HG02571 (cell line): Measurements from ENCODE around the gene XCR1.
"Not testable (repeated sequence)": the region's sequence is repeated elsewhere in the genome, so short reads cannot be mapped to it uniquely, and the experiment has no call there.

ENCODE experiments used
- ATAC-seq: cut with Tn5 transposase; IDR thresholded peaks from one replicate; pipeline ENCODE4 v1.9.1; 2021; ENCODE audit warnings: mild to moderate bottlenecking, moderate library complexity; ENCODE audit not compliant: unreplicated experiment

Gene XCR1

GRCh38 chr3:46046231-46046630 lies 18.9 kb upstream of the XCR1 start:
- ATAC-seq = not testable (repeated sequence)

DNA sequence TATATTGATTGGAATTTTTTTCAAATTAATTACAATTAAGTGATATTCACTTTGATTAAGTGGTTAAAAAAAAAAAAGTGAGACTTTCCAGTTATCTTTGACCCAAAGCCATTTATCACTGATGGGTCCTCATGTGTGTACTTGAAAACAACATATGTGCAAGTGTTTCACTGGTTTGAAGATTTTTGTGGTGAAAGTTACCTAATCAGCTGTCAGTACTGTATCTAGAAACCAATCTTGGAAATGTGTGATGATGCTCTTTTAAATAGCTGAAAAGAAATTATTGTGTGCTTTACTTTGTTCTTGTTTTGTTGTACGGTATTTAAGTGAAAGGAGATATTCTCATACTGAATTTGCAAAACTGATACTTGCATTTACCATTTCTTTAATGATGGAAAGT lies 11.6 kb upstream of the XCR1 start:
- no peak for ATAC-seq

DNA sequence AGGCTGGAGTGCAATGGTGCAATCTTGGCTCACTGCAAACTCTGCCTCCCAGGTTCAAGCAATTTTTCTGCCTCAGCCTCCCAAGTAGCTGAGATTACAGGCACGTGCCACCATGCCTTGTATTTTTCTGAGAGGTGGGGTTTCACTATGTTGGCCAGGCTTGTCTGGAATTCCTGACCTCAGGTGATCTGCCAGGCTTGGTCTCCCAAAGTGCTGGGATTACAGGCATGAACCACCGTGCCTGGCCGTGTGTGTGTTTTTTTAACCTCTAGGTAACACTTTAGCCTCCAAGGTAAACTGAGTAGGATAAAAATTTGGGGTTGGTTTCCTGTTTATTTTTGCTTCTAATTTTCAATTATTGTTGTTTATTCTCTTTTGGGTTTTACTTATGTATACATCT lies 10.8 kb upstream of the XCR1 start:
- ATAC-seq = not testable (repeated sequence)

GRCh38 chr3:46036191-46036590 lies 8.9 kb upstream of the XCR1 start:
- no peak for ATAC-seq

DNA sequence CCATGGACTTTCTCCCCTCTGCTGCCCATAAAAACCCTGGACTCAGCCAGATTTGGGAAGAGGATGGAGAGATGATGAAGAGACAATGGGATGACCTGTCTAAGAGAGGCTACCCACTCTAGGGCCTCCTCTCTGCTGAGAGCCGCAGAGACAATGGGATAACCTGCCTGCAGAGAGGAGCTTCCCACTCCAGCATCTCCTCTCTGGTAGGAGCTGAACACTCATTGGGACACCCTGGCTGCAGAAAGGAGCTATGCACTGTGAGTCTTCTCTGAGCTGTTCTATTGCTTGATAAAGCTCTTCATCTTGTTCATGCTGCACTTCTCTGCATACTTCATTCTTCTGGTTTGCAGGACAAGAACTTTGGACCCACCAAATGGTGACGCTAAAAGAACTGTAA lies 4.5 kb upstream of the XCR1 start:
- no peak for ATAC-seq

DNA sequence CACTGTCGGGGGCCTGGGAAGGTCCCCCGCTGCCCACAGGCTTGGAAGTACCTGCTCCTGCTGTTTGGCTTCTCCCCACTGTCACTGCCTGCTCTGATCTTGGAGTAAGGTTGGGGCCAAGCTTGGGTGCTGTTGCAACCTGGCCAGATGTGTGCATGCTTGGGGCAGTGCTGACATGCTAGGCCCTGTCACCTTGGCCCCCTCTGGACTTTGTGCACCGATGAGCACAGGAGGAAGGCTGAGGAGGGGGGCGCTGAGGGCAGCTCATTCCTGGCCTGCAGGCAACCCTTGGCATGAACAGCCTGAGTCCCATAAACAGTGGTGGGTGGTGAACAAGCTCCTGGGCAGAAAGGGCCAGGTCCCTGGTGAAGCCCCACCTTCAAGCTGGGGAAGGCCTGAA lies 4.0 kb upstream of the XCR1 start:
- no peak for ATAC-seq

DNA sequence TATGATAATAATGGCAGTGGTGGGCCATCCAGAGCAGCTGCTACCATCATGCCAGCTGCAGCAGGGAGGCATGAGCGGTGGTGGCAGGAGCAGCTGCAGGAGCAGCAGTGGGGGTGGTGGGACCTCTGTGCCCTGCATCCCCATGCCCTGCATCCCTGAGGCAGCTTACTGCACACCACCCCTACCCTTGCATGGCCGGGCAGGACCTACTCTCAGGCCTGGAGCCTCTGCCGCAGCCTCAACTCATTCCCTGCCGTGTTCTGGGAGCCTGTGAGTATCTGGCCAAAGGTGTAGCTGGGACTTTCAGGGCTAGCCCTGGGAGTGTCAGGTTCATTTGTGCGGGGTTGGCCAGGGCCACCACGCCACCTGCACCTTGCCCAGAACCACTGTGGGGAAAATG lies 3.3 kb upstream of the XCR1 start:
- no peak for ATAC-seq

DNA sequence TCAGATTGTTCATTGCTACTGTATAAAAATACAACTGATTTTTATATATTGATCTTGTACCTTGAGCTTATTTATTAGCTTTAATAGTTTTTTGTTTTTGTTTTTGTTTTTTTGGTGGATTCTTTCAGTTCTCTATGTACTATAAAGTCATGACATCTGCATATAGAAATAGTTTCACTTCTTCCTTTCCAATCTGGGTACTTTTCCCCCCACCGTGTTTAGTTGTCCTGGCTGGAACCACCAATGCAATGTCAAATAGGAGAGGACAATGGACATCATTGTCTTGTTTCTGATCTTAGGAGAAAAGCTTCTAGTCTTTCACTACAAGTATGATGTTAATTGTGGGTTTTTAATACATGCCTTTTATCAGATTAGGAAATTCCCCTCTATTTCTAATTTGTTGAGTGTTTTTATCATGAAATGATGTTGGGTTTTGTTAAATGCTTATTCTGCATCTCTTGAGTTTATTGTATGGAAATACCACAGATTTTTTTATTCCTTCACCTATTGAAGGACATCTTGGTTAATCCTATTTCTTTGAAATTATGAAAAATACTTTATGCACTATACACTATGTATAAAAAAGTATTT lies 2.8 kb upstream of the XCR1 start:
- no peak for ATAC-seq

DNA sequence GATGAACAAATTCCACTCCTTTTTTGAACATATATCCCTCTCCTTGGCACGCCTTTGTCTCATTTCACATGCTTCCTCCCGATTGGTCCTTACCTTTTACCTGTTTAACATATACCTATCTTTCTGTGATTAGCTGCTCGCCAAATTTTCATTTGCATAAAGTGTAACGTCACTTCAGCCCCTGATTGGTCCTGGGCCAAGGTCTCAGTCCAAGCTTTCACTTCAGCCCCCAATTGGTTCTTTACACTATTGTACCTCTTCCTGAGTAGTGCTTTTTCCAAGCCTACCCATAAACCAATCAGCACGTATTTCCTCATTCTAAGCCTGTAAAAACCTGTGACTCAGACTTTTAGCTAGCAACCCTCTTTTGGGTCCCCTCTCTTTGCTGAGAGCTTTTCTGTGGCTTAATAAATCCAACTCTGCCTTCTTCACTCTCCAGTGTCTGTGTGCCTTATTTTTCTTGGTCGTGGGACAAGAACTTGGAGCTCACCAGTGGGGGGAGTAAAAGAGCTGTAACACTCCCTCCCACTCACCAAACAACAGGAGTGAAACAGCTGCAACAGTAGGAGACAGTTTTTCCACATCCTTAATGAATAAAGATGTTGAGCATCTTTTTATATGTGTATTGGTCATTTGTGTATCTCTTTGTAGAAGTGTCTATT lies 584 bp upstream of the XCR1 start:
- no peak for ATAC-seq

- no peak for ATAC-seq
These were observed 2.1 kb downstream of the XCR1 start for GRCh38 chr3:46025139-46025538.

GRCh38 chr3:46024131-46024530 lies 3.2 kb downstream of the XCR1 start:
- no peak for ATAC-seq

GRCh38 chr3:46022909-46023785 lies 4.1 kb downstream of the XCR1 start:
- no peak for ATAC-seq

GRCh38 chr3:46021516-46021915 lies 5.8 kb downstream of the XCR1 start:
- ATAC-seq = no peak

DNA sequence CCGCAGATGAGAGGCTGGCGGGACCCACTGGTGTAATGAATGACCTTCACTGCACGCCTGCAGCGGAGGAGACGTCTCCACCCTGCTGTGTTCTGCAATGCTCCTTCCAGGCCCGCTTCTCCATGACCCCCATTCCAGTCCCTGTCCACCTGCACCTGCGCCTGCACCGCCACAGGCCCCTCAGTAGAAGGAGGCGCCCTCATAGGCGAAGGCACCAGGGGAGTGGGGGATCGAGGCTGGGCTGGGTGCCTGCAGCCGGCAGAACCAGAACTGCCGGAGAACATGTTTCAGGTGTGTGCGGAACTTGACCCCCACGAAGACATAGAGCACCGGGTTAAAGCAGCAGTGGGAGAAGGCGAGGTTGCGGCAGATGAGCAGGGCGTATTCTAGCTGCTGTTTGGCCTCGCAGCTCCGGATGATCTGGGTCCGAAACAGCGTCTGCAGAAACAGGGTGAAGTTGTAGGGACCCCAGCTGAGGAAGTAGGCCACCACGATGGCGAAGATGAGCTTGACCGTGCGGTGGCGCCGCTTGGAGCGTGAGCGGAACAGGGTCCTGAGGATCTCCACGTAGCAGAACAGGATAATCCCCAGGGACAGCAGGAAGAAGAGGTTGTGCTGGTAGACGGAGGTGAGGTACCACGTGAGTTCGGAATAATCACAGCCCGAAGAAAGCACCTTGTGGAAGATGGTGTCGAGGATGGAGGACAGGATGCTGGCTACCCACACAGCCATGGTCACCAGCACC lies 6.3 kb downstream of the XCR1 start:
- ATAC-seq = no peak

DNA sequence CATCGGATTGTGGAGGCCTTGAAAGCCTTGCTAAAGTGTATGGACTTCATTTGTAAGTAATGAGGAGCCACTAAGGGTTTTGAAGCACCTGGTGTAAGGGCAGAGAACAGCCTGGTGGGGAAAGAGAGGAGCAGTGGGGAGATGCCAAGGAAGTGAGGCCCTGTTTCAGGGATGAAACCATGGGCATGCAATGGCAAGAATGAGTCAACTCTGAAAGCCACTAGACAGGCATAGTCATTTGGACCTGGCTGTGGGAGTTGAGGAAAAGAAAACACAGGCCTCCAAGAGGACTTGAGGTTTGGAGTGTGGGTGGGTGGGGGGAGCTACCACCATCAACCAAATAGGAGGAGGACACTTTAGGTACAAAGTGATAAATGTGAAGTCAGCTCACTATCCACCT lies 7.6 kb downstream of the XCR1 start:
- ATAC-seq = no peak

DNA sequence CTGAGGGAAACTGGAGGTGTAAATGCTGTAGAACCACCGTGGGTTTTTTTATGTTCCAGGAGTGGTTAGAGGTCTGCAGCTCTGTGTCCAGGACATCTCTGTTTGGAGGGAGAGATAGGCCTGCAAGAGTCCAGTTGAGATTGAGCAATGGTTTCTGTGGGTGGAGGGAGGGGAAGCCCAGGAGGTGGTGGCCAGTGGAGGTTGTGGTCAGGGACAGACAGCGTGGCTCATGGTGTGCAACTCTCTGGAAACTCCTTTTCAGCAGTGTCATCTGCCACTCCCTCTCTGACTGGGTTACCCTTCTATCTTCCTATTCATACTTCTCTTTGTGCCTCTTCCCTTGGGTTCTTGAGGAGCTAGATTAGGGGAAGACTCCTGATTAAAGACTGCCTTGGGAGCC lies 9.6 kb downstream of the XCR1 start:
- ATAC-seq = no peak

DNA sequence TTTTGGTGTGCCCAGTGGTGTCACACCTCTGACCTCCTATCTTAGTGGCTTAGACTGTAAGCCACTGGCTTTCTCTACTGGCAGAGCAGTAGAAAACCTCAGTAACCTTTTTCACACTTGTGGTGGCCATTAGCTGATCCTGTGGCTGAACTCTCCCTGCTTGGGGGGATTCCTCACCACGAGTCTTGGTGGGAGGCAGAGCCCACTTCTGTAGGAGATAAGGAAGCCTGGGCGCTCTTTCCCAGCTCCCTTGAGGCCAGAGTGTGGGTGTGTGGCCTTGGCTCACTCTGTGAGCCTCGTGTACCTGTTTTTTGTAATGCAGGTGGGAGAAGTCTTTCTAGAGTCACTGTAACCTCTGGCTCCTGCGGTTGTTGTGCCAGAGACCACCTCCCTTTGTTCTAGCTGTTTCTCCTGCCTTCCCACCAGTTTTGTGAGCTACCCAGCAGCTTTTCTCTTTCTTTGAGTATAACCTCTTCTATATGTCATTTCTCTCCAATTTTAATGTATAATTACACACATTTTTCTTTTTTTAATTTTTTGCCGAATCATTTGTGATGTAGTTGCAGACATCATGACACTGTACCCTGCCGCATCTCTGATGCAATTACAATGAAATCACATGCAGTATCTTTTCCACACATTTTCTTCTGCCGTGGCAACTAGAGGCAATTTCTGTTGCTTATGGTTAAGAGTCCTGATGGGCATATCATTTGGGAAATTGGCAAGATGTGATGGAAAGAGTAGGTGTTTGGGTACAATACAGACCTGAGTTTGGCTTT lies 13.8 kb downstream of the XCR1 start:
- ATAC-seq = no peak

DNA sequence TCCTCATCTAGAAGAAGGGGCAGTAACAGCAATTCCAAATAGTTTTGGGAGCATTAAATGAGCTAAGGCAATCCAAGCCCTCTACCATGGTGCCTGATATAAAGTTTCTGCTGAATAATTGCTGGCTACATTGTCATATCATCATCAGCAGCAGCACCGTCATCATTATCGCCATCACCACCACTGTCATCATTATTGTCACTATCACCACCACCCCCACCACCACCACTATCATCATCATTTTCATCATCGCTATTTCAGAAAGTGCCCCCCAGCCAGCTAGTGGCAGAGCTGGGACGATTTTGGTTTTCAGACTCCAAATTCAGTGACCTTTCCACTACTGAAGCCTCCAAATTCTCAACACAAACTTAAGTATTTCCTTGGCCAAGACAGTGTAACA lies 15.0 kb downstream of the XCR1 start:
- ATAC-seq = no peak

GRCh38 chr3:46010519-46011113 lies 16.7 kb downstream of the XCR1 start:
- no peak for ATAC-seq

DNA sequence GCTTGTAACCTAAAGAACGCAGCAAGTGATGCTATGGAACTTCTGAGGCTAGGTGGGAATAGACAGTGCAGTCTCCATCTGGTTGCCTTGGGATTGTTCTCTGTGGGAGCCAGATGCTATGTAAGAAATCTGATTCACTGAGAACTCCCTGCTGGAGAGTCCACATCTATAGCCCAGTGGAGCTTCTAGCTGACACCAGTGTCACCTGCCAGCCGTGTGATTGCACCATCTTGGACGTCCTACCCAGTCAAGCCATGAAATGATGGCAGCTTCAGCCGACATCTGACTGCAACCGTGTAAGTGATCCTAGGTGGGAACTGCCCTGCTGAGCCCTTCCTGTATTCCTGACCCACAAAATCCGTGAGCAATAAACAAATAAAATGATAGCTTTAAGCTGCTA lies 19.2 kb downstream of the XCR1 start:
- ATAC-seq = no peak
